ENCODE data around the gene ATG3. TPM values are rescaled to one million over a fixed set of nuclear protein-coding genes. Genes with fewer than 3 reads are reported as not detected.

The ATG3 gene
- polyA plus RNA-seq = 10 to 100 TPM; 31.4 to 47.9 (median 44.2) TPM

DNA sequence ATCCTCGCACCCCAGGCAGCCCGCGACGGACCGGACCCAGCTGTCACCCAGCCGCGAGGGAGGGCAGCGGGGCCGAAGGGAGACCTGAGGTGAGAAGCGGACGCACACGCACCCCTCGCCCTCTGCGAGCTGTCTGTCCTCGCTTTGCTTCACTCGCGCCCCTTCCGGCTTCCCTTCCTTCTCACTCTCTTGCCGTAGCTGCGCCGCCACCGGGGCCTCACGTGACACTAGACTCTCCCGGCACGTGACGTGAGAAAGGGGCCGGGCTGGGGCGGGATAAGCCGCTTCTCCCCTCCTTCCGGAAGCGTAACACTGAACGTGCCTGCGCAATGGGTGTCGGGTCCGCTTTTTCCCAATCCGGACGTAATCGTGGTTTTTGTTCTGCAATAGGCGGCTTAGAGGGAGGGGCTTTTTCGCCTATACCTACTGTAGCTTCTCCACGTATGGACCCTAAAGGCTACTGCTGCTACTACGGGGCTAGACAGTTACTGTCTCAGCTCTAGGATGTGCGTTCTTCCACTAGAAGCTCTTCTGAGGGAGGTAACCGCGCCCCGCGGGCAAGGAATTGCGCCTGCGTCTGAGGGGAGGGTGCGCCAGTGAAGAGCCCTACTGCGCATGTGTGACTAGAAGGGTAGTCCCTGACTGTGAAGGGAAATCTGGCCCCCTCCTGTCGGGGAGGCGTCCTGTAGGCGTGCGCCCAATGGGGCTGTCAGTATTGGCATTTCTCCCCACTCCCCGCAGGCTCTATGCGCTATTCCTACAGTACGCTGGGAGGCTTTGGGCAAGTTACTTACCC is at the start of gene ATG3, which contains the start of gene SLC35A5:
ATG3 (minus strand) TSS at position 229 of the 796 bp plus-strand sequence. CDS start 434 bp downstream, outside the sequence.
SLC35A5 (plus strand) TSS at position 312 of the 796 bp plus-strand sequence. CDS start 1,359 bp downstream, outside the sequence.
- whole genome bisulfite sequencing, 3 donors = 0 to 1% (median 0%) methylated on average over 53 to 58 of the region's 58 CpGs
- H3K27ac ChIP-seq (ENCODE audit: low read depth, low read length) = peak within 1 kb of the TSS; percentile 93

GRCh38 chr3:112610121-112610520 is 48.4 kb upstream of the ATG3 start:
- 65 to 73% (median 68%) methylated on average over 3 of the region's 3 CpGs for WGBS, 3 donors

GRCh38 chr3:112607863-112608262 is 46.1 kb upstream of the ATG3 start:
- no peak overlapping the region for H3K27ac ChIP-seq (ENCODE audit: low read depth, low read length)

More at GRCh38 chr3:112610121-112610520, 48.4 kb upstream of the ATG3 start:
- no peak overlapping the region for H3K27ac ChIP-seq (ENCODE audit: low read depth, low read length)

- no peak overlapping the region for H3K27ac ChIP-seq (ENCODE audit: low read depth, low read length)
- WGBS, 3 donors = 90 to 95% (median 91%) methylated on average over 2 of the region's 2 CpGs
Measured at GRCh38 chr3:112606098-112606497, 44.3 kb upstream of the ATG3 start.

DNA sequence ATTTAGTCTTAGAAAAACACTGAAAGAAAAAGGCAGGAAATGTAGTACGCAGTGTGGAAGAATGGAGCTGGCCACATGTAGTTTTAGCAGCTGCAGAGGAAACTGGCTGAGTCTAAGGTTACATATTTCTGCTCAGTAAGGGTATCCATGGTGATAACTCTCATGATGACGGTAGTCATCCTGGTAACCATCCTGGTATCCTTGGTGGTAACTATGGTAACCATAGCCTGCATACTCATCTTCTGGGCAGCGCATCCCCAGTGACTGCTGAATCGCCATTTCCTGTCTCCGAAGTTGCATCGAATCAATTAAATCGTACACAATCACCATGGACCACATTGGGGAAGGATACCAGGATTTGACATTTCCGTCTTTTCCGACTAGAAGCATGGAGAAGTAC is 43.5 kb upstream of the ATG3 start:
- 59 to 84% (median 62%) methylated on average over 9 of the region's 9 CpGs for WGBS, 3 donors
- H3K27ac ChIP-seq (ENCODE audit: low read depth, low read length) = no peak overlapping the region

DNA sequence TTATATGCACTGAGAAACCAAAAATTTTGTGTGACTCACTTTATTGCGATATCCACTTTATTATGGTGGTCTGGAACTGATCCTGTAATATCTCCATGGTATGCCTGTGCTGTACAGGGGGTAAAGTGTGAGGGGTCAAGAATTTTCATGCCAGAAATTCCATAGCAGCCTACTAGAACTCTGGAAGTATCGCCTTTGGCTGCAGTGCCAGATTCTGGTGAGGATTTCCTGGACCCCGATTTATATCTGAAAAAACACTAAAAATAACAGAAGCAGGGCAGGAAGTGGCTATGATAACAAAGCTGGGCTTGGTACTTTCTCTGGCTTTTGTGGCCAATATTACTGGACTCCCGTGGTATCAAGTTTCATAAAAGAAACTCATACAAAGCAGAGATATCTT is 42.8 kb upstream of the ATG3 start:
- H3K27ac ChIP-seq (ENCODE audit: low read depth, low read length) = no peak overlapping the region
- 23 to 51% (median 24%) methylated on average over 4 of the region's 4 CpGs for WGBS, 3 donors

DNA sequence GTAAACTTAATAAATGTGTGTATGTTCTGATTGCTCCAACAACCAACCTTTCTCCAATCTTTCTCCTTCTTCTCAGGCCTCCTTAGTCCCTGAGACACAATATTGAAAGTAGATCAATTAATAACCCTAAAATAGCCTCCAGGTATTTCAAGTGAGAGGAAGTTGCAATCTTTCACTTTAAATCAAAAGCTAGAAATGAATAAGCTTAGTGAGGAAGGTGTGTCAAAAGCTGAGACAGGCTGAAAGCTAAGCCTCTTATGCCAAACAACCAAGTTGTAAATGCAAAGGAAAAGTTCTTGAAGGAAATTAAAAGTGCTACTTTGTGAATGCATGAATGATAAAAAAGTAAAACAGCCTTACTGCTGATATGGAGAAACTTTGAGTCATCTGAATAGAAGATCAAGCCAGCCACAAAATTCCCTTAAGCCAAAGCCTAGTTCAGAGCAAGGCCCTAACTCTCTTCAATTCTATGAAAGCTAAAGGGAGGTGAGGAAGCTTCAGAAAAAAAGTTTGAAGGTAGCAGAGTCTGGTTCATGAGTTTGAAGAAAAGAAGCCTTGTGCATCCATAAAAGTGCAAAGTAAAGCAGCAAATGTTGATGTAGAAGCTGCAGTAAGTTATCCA is 40.6 kb upstream of the ATG3 start:
- no peak overlapping the region for H3K27ac ChIP-seq (ENCODE audit: low read depth, low read length)

- no peak overlapping the region for H3K27ac ChIP-seq (ENCODE audit: low read depth, low read length)
Measured at GRCh38 chr3:112598731-112599130, 37.0 kb upstream of the ATG3 start.

GRCh38 chr3:112597945-112598344 is 36.2 kb upstream of the ATG3 start:
- H3K27ac ChIP-seq (ENCODE audit: low read depth, low read length) = no peak overlapping the region
- 93 to 96% (median 95%) methylated on average over 2 of the region's 2 CpGs for WGBS, 3 donors

- WGBS, 3 donors = 92 to 100% (median 93%) methylated on average over 2 of the region's 2 CpGs
- H3K27ac ChIP-seq (ENCODE audit: low read depth, low read length) = no peak overlapping the region
Measured at GRCh38 chr3:112594856-112595255, 33.1 kb upstream of the ATG3 start.

DNA sequence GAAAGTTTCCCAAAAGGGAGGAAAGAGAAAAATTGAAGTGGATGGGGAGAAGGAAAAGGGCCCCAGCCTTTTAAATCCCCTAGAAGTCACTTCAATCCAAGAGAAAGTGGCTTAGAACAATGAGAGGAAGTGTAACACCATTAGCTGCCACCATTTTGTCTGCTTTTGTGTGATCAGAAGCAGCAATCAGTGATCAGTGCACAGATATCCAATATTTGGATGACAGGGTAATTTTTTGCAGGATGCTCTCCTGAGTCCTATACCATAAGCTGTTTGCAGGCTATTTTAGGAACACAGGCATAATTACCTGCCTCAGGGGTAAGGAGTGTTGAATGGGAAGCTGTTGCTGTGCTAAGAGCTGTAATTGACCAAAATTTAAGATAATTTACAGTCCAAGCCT is 31.5 kb upstream of the ATG3 start:
- H3K27ac ChIP-seq (ENCODE audit: low read depth, low read length) = no peak overlapping the region

GRCh38 chr3:112587336-112587735 is 25.6 kb upstream of the ATG3 start:
- 85 to 92% (median 87%) methylated on average over 1 of the region's 1 CpG for WGBS, 3 donors
- no peak overlapping the region for H3K27ac ChIP-seq (ENCODE audit: low read depth, low read length)

- no peak overlapping the region for H3K27ac ChIP-seq (ENCODE audit: low read depth, low read length)
Measured at GRCh38 chr3:112585782-112586181, 24.0 kb upstream of the ATG3 start.

DNA sequence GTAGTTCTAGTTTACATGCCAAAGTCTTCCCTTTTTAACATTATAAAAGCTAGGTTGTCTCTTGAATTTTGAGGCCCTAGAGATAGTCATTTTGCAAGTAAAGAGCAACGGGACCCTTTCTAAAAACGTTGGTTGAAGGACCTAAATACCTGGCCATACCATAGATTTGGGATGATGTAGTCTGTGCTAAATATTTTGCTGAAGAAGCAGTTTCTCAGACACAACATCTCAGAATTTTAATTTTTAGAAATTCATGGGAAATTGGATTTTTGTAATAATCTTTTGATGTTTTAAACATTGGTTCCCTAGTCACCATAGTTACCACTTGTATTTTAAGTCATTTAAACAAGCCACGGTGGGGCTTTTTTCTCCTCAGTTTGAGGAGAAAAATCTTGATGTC is 21.3 kb upstream of the ATG3 start:
- 74 to 84% (median 81%) methylated on average over 3 of the region's 3 CpGs for WGBS, 3 donors
- no peak overlapping the region for H3K27ac ChIP-seq (ENCODE audit: low read depth, low read length)

DNA sequence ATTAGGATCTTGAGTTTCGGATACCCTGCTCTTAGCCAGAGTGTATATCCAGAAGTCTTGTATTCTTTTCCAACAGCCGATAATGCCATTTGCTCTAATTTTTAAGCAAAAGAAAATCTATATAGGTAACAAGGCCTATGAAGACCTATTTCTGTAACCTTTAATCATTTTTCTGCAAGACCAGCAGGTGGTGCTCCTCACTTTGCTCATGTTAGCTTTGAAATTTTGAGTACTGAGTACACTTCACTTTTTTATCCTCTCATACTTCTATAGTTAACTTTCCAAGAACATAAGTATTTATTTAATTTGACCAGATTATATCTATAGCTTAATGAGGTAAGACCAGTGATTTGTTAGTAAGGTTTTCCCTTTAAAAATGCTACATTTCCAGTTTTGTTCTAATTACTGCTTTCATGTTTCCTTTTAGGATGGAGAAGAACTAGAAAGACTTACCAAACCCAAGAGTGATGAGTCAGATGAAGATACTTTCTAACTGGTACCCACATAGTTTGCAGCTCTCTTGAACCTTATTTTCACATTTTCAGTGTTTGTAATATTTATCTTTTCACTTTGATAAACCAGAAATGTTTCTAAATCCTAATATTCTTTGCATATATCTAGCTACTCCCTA is 20.6 kb upstream of the ATG3 start:
- H3K27ac ChIP-seq (ENCODE audit: low read depth, low read length) = no peak overlapping the region
- 70 to 83% (median 71%) methylated on average over 2 of the region's 2 CpGs for WGBS, 3 donors

DNA sequence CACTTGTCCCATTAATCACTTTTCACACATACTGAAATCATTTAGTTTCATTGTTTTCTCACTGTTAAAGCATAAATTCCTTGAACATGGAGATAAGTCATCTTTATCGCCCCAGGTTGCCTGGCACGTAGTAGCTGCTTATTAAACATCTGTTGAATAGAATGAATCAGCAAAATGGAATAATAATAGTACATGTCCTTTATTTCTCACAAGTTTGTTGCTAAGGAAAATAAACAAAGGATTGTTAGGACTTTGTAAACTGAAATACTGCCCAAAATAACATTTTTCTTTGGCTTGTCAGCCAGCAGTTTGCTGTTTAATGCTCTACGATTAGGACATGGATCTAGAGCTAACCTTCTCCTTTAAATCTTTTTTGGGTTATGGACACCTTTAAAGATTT is 17.9 kb upstream of the ATG3 start:
- 66 to 88% (median 76%) methylated on average over 3 of the region's 3 CpGs for whole genome bisulfite sequencing, 3 donors
- no peak overlapping the region for H3K27ac ChIP-seq (ENCODE audit: low read depth, low read length)

- 64 to 88% (median 65%) methylated on average over 3 of the region's 3 CpGs for WGBS, 3 donors
- H3K27ac ChIP-seq (ENCODE audit: low read depth, low read length) = no peak overlapping the region
Measured at GRCh38 chr3:112579232-112579631, 17.5 kb upstream of the ATG3 start.

DNA sequence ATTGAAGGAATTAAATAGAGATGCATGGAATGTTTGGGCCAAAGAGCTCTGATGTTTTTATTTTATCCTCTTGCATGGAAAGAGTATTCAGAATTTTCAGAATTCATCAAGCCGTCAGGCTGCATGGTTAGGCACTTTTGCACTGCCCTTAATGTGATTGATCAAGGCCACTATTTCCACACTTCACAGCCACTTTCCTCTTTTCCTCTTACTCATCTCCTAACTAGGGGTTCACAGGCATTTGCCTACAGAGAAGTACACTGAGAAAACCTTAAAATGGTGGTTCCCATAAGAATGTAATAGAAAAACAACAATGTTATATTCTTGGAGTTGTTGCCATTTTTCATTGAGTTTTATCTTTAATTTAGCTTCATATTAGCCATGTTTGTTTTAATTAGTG is 10.9 kb upstream of the ATG3 start:
- WGBS, 3 donors = 54 to 94% (median 63%) methylated on average over 1 of the region's 1 CpG
- H3K27ac ChIP-seq (ENCODE audit: low read depth, low read length) = no peak overlapping the region

GRCh38 chr3:112569265-112569664 is 7.5 kb upstream of the ATG3 start:
- WGBS, 3 donors = 17 to 49% (median 29%) methylated on average over 1 of the region's 1 CpG
- no peak overlapping the region for H3K27ac ChIP-seq (ENCODE audit: low read depth, low read length)

DNA sequence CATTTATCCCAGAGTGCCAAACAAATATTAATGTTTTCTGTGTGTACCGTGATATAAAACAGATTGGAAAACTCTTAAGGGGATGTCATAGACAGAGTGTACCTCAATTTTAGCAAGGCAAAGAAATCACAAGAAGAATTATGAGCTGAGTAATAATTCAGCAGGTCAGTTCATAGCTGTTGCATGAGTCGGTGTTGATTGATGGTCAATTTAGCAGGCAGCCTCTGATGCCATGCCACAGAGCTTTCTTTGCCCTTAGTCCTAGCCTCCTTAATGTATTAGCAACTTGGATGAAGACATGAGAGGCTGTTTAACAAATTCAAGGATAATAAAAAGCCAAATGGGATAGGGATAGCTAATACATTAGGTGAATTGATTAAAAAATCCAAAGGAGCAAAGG is 6.9 kb upstream of the ATG3 start:
- WGBS, 3 donors = 84 to 88% (median 88%) methylated on average over 2 of the region's 2 CpGs
- H3K27ac ChIP-seq (ENCODE audit: low read depth, low read length) = no peak overlapping the region
